GM18907 (cell line): ENCODE results near the gene AKAP6.

Source experiments
- ATAC-seq: cut with Tn5 transposase; IDR thresholded peaks from one replicate; pipeline ENCODE4 v1.9.1; 2021; ENCODE audit warnings: mild to moderate bottlenecking, moderate library complexity; ENCODE audit not compliant: unreplicated experiment

AKAP6 gene

GRCh38 chr14:32841698-32842097 lies 512.6 kb downstream of the AKAP6 start:
- ATAC-seq, result no peak

- ATAC-seq, result no peak
These were observed 517.8 kb downstream of the AKAP6 start for GRCh38 chr14:32846821-32847365.

- no peak for ATAC-seq
These were observed 518.8 kb downstream of the AKAP6 start for GRCh38 chr14:32847867-32848266.

GRCh38 chr14:32865827-32866376 lies 536.8 kb downstream of the AKAP6 start:
- no peak for ATAC-seq

- ATAC-seq, result no peak
These were observed 554.1 kb downstream of the AKAP6 start for GRCh38 chr14:32883188-32883587.
